ENCODE measurements around the gene ATP2A2.

The ATP2A2 gene

DNA sequence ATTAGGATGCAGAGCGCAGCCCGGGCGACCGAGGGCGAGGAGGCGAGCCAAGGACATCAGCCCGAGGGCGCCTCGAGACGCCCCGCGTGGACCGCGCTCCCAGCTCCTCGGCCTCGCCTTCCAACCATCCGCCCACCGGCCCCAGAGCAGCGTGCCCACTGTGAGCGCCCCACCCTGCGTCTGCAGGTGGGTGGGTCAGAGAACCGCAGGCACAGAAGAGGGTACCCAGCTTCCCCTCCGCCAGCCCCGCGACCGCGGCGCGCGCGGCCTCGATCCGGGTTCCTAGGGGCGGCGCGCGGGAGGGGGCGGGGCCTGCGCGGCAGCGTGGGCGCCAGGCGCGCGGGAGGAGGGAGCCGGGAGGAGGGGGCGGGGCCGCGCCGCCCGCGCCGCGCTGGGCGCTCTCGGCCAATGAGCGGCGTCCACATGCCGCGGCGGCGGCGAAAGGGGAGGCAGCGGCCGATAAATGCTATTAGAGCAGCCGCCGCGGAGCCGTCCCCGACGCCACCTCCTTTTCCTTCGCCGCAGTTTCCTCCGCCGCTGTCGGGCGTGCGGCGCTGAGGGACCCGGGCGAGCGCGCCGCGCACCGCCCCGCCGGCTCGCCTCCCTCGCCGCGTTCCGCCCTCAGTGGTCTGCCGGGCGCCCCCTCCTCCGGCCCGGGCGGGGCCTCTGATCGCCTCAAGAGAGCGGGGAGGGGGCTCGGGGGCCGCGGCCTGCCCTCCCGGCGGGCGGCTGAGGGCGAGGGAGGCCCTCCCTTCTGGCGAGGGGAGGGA lies at the start of gene ATP2A2:
ATP2A2 (plus strand) TSS at position 469 of the 770 bp plus-strand sequence. CDS start 543 bp downstream, outside the sequence.
- TF ChIP-seq, protein P1, sequence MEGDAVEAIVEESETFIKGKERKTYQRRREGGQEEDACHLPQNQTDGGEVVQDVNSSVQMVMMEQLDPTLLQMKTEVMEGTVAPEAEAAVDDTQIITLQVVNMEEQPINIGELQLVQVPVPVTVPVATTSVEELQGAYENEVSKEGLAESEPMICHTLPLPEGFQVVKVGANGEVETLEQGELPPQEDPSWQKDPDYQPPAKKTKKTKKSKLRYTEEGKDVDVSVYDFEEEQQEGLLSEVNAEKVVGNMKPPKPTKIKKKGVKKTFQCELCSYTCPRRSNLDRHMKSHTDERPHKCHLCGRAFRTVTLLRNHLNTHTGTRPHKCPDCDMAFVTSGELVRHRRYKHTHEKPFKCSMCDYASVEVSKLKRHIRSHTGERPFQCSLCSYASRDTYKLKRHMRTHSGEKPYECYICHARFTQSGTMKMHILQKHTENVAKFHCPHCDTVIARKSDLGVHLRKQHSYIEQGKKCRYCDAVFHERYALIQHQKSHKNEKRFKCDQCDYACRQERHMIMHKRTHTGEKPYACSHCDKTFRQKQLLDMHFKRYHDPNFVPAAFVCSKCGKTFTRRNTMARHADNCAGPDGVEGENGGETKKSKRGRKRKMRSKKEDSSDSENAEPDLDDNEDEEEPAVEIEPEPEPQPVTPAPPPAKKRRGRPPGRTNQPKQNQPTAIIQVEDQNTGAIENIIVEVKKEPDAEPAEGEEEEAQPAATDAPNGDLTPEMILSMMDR (IDR thresholded peaks at IDR 0.05; ENCODE audit: borderline replicate concordance, control extremely low read depth, extremely low read depth, insufficient read depth, missing control alignments) = no peak
- peak; percentile 97 for DNase-seq (ENCODE audit: low spot score)
- in situ Hi-C loops (cut with MboI; ENCODE audit: low sequenced_read_pairs, unreplicated experiment) = no loop called here

DNA sequence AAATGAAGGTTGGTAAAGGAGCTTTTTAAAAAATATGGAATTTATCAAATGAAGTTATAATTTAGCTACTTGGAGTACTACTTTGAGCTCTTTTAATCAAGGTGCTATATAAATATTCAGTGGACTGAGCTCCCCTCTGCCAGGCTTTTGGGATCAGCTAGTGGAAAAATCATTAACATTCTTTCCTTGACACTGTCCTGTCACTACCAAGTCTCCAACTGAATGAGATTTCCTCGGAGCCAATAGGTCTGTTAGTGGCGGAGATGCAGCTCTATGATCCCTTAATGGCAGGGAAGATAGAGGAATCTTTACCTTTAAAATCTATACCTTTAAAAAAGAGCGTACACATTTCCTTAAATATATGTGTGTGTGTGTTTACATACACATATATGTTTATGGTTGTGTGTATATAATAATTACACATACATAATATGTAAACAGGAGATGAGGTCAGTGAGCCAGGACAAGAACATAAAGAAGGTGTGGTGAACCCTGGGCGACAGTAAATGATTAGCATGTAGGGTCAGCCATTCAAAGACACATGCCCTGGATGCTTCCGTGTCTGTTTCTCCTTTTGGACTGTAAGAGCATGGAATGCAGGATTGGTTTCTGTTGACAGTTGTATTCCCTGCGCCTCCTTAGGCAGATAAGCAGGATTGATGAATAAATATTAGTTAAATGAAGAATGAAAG lies 47.7 kb upstream of the ATP2A2 start:
- in situ Hi-C loops (cut with MboI; ENCODE audit: low sequenced_read_pairs, unreplicated experiment) = no loop called here
- TF ChIP-seq, protein P1 (IDR thresholded peaks at IDR 0.05; ENCODE audit: borderline replicate concordance, control extremely low read depth, extremely low read depth, insufficient read depth, missing control alignments) = no peak
- DNase-seq (ENCODE audit: low spot score) = no peak

DNA sequence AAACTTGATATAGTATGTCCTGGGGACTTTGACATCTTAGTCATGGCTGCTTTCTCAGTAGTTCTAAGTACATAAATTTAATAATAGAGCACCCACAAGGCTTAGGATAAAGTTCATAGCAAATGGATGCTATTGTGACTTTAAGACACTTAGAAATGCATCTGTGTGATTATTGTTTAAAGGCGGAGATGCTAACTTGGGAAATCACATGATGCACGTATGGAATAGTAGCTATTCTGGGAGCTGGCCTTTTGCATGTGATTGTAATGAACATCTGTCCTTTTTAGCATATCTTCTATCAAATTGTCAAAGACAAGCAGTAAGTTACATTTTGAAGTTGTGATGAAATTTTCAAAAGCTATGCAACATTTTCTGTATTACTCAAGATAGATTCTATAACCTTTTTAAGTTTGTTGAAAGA lies 46.7 kb upstream of the ATP2A2 start:
- no peak for DNase-seq (ENCODE audit: low spot score)
- TF ChIP-seq, protein P1 (IDR thresholded peaks at IDR 0.05; ENCODE audit: borderline replicate concordance, control extremely low read depth, extremely low read depth, insufficient read depth, missing control alignments) = no peak
- in situ Hi-C loops (cut with MboI; ENCODE audit: low sequenced_read_pairs, unreplicated experiment) = no loop called here

DNA sequence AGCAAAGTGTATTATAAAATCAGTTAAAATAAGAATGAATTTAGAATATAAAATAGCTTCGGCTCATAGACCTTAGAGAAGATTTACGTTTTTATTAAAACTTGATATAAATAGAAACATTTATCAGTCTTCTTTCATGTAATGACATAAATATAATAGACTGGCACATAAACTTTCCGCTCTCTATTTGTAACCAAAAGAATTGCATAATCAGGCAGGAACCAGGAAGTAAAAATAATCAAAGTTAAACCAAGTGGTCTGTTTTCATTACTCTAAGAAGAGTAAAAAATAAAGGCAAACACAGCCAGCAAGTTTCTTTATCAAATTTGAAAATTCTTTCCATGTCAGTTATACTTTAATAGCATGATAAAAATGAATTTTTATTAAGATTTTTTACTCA lies 46.3 kb upstream of the ATP2A2 start:
- DNase-seq (ENCODE audit: low spot score) = no peak
- in situ Hi-C loops (cut with MboI; ENCODE audit: low sequenced_read_pairs, unreplicated experiment) = no loop called here
- TF ChIP-seq, protein P1 (IDR thresholded peaks at IDR 0.05; ENCODE audit: borderline replicate concordance, control extremely low read depth, extremely low read depth, insufficient read depth, missing control alignments) = no peak

DNA sequence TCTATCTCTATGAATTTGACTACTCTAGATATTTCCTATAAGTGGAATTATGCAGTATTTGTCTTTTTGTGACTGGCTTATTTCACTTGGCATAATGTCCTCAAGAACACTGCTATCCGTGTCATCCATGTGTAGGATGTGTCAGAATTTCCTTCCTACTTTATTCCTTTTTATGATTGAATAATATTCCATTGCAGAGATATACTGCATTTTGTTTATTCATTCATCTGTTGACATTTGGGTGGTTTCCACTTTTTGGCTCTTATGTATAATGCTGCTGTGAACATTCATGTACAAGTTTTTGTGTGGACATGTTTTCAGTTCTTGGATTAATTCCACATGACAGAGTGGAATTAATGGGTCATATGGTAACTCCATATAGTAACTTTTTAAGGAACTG lies 45.7 kb upstream of the ATP2A2 start:
- in situ Hi-C loops (cut with MboI; ENCODE audit: low sequenced_read_pairs, unreplicated experiment) = no loop called here
- TF ChIP-seq, protein P1 (IDR thresholded peaks at IDR 0.05; ENCODE audit: borderline replicate concordance, control extremely low read depth, extremely low read depth, insufficient read depth, missing control alignments) = no peak
- no peak for DNase-seq (ENCODE audit: low spot score)

DNA sequence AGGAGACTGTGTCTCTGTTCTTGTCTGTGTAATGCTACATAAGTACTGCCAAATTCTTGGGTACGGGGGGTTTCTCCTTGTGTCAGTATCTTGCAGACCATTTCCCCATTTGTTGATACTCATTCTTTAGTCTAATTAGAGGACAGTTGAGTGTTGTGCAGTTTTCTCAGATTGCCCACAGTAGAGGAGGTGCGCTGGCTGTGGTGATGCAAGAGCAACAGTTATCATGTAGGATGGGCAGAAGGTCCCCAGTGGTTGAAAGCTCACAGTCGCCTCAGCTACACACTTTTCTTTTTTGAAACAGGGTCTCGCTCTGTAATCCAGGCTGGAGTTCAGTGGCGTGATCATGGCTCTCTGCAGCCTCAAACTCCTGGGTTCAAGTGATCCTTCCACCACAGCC lies 37.8 kb upstream of the ATP2A2 start:
- DNase-seq (ENCODE audit: low spot score) = no peak
- TF ChIP-seq, protein P1 (IDR thresholded peaks at IDR 0.05; ENCODE audit: borderline replicate concordance, control extremely low read depth, extremely low read depth, insufficient read depth, missing control alignments) = no peak
- in situ Hi-C loops (cut with MboI; ENCODE audit: low sequenced_read_pairs, unreplicated experiment) = no loop called here

All from GM13976 (cell line).